ENCODE results near the gene RPP38. TPM values are rescaled to one million over a fixed set of nuclear protein-coding genes. Genes with fewer than 3 reads are reported as not detected.

RPP38 gene
- polyA plus RNA-seq, 1 of the 3 experiments (the other 2 are of a cell fraction), result 18.5 TPM

DNA sequence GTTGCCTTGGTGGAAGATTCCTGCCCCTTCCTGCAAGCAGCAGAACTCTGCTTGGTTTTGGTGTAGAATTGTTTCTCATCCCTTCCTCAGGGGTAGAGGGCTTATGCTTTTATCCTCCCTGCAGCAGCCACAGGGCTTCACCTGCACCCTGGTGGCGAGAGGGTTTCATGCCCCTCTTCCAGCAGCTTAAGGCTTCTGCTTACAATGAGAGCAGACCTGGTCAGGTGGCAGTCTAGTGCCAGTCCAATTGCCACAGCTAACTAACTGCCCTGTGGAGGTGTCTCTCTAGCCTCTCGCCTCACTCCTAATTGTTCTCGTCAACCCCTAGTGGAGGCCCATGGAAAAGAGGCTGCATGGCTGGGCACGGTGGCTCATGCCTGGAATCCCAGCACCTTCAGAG, 27.9 kb upstream of the RPP38 start:
- H3K9ac ChIP-seq, result no peak overlapping the region
- TF ChIP-seq FOXJ3 (CRISPR knock-in tag; IDR thresholded peaks at IDR 0.05) (no peak), TEAD4 (IDR thresholded peaks at IDR 0.05; ENCODE audit: borderline replicate concordance, insufficient read depth) (no peak), ELF1 (IDR thresholded peaks at IDR 0.05) (no peak), YY1 (IDR thresholded peaks at IDR 0.05; ENCODE audit: low read depth) (no peak), EZH2phosphoT487 (IDR thresholded peaks at IDR 0.05; ENCODE audit: borderline replicate concordance, low read depth) (no peak), FOSL2 (IDR thresholded peaks at IDR 0.05; ENCODE audit: borderline replicate concordance, low read depth) (no peak), POLR2AphosphoS5 (IDR thresholded peaks at IDR 0.05; ENCODE audit: low read depth, low read length) (no peak), SMC3 (IDR thresholded peaks at IDR 0.05; ENCODE audit: low read depth, low read length) (no peak), GABPA (IDR thresholded peaks at IDR 0.05; ENCODE audit: low read depth) (no peak), TAF1 (IDR thresholded peaks at IDR 0.05; ENCODE audit: borderline replicate concordance, low read depth, low read length) (no peak), NFIC (IDR thresholded peaks at IDR 0.05; ENCODE audit: borderline replicate concordance) (no peak), MEF2A (IDR thresholded peaks at IDR 0.05; ENCODE audit: borderline replicate concordance, low read depth) (no peak), MXI1 (IDR thresholded peaks at IDR 0.05; ENCODE audit: low read depth, low read length) (no peak), RCOR1 (IDR thresholded peaks at IDR 0.05; ENCODE audit: low read length) (no peak), JUND (IDR thresholded peaks at IDR 0.05) (no peak)
- TF ChIP-seq, protein P1, sequence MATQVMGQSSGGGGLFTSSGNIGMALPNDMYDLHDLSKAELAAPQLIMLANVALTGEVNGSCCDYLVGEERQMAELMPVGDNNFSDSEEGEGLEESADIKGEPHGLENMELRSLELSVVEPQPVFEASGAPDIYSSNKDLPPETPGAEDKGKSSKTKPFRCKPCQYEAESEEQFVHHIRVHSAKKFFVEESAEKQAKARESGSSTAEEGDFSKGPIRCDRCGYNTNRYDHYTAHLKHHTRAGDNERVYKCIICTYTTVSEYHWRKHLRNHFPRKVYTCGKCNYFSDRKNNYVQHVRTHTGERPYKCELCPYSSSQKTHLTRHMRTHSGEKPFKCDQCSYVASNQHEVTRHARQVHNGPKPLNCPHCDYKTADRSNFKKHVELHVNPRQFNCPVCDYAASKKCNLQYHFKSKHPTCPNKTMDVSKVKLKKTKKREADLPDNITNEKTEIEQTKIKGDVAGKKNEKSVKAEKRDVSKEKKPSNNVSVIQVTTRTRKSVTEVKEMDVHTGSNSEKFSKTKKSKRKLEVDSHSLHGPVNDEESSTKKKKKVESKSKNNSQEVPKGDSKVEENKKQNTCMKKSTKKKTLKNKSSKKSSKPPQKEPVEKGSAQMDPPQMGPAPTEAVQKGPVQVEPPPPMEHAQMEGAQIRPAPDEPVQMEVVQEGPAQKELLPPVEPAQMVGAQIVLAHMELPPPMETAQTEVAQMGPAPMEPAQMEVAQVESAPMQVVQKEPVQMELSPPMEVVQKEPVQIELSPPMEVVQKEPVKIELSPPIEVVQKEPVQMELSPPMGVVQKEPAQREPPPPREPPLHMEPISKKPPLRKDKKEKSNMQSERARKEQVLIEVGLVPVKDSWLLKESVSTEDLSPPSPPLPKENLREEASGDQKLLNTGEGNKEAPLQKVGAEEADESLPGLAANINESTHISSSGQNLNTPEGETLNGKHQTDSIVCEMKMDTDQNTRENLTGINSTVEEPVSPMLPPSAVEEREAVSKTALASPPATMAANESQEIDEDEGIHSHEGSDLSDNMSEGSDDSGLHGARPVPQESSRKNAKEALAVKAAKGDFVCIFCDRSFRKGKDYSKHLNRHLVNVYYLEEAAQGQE (IDR thresholded peaks at IDR 0.05; ENCODE audit: low read depth, low read length), result no peak
- TF ChIP-seq, protein P2, sequence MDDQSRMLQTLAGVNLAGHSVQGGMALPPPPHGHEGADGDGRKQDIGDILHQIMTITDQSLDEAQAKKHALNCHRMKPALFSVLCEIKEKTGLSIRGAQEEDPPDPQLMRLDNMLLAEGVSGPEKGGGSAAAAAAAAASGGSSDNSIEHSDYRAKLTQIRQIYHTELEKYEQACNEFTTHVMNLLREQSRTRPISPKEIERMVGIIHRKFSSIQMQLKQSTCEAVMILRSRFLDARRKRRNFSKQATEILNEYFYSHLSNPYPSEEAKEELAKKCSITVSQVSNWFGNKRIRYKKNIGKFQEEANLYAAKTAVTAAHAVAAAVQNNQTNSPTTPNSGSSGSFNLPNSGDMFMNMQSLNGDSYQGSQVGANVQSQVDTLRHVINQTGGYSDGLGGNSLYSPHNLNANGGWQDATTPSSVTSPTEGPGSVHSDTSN (IDR thresholded peaks at IDR 0.05), result no peak
- TF ChIP-seq, protein P3, sequence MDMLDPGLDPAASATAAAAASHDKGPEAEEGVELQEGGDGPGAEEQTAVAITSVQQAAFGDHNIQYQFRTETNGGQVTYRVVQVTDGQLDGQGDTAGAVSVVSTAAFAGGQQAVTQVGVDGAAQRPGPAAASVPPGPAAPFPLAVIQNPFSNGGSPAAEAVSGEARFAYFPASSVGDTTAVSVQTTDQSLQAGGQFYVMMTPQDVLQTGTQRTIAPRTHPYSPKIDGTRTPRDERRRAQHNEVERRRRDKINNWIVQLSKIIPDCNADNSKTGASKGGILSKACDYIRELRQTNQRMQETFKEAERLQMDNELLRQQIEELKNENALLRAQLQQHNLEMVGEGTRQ (IDR thresholded peaks at IDR 0.05; ENCODE audit: borderline replicate concordance, low read depth, low read length), result no peak
- TF ChIP-seq, protein P4, sequence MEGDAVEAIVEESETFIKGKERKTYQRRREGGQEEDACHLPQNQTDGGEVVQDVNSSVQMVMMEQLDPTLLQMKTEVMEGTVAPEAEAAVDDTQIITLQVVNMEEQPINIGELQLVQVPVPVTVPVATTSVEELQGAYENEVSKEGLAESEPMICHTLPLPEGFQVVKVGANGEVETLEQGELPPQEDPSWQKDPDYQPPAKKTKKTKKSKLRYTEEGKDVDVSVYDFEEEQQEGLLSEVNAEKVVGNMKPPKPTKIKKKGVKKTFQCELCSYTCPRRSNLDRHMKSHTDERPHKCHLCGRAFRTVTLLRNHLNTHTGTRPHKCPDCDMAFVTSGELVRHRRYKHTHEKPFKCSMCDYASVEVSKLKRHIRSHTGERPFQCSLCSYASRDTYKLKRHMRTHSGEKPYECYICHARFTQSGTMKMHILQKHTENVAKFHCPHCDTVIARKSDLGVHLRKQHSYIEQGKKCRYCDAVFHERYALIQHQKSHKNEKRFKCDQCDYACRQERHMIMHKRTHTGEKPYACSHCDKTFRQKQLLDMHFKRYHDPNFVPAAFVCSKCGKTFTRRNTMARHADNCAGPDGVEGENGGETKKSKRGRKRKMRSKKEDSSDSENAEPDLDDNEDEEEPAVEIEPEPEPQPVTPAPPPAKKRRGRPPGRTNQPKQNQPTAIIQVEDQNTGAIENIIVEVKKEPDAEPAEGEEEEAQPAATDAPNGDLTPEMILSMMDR (IDR thresholded peaks at IDR 0.05), result no peak
- TF ChIP-seq, protein P5, sequence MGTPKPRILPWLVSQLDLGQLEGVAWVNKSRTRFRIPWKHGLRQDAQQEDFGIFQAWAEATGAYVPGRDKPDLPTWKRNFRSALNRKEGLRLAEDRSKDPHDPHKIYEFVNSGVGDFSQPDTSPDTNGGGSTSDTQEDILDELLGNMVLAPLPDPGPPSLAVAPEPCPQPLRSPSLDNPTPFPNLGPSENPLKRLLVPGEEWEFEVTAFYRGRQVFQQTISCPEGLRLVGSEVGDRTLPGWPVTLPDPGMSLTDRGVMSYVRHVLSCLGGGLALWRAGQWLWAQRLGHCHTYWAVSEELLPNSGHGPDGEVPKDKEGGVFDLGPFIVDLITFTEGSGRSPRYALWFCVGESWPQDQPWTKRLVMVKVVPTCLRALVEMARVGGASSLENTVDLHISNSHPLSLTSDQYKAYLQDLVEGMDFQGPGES (IDR thresholded peaks at IDR 0.05; ENCODE audit: low read depth, low read length), result no peak
- DNase-seq, result no peak
- H3K27me3 ChIP-seq (ENCODE audit: insufficient read depth), result no peaks in the 10 kb centered on the region
- no peak overlapping the region for H3K27ac ChIP-seq (ENCODE audit: low read depth in 2 of 2, low read length in 1 of 2)
- no peaks in the 10 kb centered on the region for H3K9me2 ChIP-seq
- no peak overlapping the region for H3K4me2 ChIP-seq
- 66% methylated on average over 4 of the region's 4 CpGs for WGBS (ENCODE audit: low lambda C conversion rate)
- H4K20me1 ChIP-seq (ENCODE audit: insufficient read depth), result no peaks in the 10 kb centered on the region
- POLR2A ChIA-PET, result no interaction called here
- H3F3A ChIP-seq (replicated peaks; ENCODE audit: insufficient read depth), result no peaks in the 10 kb centered on the region
- no peak overlapping the region for H3K4me3 ChIP-seq (ENCODE audit: low read depth in 2 of 2, low read length in 1 of 2)
- H2AFZ ChIP-seq (ENCODE audit: low read depth), result no peak overlapping the region
- no peaks in the 10 kb centered on the region for H3K9me3 ChIP-seq
- CTCF ChIA-PET, result no interaction called here
- no peaks in the 10 kb centered on the region for H3K4me1 ChIP-seq (ENCODE audit: control insufficient read depth in 1 of 2, insufficient read depth in 2 of 2, low read depth in 1 of 2, low read length in 1 of 2)
- H3K36me3 ChIP-seq (replicated peaks in 1 of 2; ENCODE audit: control insufficient read depth in 1 of 2, insufficient read depth in 2 of 2, low read length in 1 of 2), result no peaks in the 10 kb centered on the region
- no peaks in the 10 kb centered on the region for H3K79me2 ChIP-seq (ENCODE audit: insufficient read depth)
